ENCODE data around the gene TMEM151B.

TMEM151B gene

DNA sequence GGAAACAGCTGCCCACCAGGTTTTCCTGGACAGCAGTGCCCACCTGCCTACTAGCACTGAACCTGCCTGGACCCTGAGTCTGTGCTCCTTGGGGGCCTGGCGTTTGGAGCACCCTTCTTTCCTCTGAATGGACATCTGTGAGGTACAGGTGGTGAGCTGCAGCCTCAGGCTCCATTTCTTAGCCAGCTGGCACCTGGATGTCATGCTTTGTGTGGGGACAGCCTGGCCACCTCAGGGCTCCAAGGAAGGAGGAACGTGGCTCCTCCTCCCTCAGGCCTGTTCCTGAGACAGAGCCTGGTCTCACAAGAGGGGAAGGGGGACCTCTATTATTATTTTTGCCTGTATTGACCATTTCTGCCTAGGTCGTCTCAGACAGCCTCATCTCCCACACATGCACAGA, 8.1 kb downstream of the TMEM151B start:
- Histone ChIP-seq H3K27me3 (ENCODE audit: insufficient read depth, poor library complexity, severe bottlenecking) (peaks cover 18% of the 10 kb centered on the region), H3K36me3 (ENCODE audit: low read depth) (no peaks in the 10 kb centered on the region), H3K4me3 (ENCODE audit: severe bottlenecking) (no peak overlapping the region), H3K27ac (ENCODE audit: poor library complexity, severe bottlenecking) (no peak overlapping the region), H3K9me3 (ENCODE audit: severe bottlenecking) (no peaks in the 10 kb centered on the region), H3K4me1 (ENCODE audit: insufficient read depth, poor library complexity, severe bottlenecking) (no peaks in the 10 kb centered on the region)
- no peak for DNase-seq (ENCODE audit: low spot score)
- TF ChIP-seq, protein P1, sequence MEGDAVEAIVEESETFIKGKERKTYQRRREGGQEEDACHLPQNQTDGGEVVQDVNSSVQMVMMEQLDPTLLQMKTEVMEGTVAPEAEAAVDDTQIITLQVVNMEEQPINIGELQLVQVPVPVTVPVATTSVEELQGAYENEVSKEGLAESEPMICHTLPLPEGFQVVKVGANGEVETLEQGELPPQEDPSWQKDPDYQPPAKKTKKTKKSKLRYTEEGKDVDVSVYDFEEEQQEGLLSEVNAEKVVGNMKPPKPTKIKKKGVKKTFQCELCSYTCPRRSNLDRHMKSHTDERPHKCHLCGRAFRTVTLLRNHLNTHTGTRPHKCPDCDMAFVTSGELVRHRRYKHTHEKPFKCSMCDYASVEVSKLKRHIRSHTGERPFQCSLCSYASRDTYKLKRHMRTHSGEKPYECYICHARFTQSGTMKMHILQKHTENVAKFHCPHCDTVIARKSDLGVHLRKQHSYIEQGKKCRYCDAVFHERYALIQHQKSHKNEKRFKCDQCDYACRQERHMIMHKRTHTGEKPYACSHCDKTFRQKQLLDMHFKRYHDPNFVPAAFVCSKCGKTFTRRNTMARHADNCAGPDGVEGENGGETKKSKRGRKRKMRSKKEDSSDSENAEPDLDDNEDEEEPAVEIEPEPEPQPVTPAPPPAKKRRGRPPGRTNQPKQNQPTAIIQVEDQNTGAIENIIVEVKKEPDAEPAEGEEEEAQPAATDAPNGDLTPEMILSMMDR (IDR thresholded peaks at IDR 0.05; ENCODE audit: poor library complexity, severe bottlenecking), result no peak
- no peak for ATAC-seq (ENCODE audit: low read depth)

DNA sequence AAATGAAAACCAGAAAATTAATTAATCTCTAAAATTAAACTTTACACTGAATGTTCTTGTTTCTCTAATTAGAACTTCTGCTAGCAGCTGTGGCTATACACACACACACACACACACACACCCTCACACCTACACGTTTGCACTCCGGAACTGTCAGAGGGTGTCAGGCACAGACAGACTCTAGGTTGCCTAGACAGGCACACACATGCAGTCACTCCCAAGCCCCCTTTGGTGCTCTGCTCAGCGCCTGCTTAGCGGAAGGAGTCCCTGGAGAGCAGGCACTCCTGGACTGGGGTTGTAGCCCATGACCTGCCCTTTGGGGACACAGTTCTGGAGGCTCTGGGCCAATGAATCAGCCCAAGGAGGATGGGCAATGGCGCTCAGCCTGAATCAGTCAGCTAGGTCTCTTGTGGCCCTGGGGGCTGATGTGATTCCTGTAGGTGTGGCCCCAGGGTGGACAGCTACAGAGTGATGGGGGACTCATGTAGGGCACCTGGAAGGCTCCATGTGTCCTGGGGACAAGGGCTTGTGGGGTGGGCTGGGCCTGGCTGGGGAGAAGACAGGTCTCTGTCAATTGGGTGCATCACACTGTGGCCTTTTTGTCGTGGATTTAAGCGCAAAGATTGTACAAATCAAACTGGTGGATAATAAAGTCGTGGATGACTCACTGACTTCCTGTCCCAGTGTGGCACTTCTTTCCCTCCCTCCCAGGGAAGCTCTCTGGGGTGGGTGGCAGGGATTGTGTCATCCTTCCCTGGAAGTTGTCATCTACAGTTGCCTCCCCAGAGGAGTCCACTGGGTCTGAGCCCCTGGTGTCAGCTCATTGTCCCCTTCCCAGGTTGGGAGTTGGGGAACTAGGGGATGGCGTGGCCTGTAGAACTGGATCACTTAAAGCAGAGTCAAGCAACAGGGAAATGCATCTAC, 8.8 kb downstream of the TMEM151B start:
- Histone ChIP-seq H3K4me3 (ENCODE audit: severe bottlenecking) (no peak overlapping the region), H3K9me3 (ENCODE audit: severe bottlenecking) (no peaks in the 10 kb centered on the region), H3K4me1 (ENCODE audit: insufficient read depth, poor library complexity, severe bottlenecking) (no peaks in the 10 kb centered on the region), H3K36me3 (ENCODE audit: low read depth) (no peaks in the 10 kb centered on the region), H3K27me3 (ENCODE audit: insufficient read depth, poor library complexity, severe bottlenecking) (peaks cover 18% of the 10 kb centered on the region), H3K27ac (ENCODE audit: poor library complexity, severe bottlenecking) (no peak overlapping the region)
- TF ChIP-seq, protein P1 (IDR thresholded peaks at IDR 0.05; ENCODE audit: poor library complexity, severe bottlenecking), result no peak
- DNase-seq (ENCODE audit: low spot score), result no peak
- ATAC-seq (ENCODE audit: low read depth), result no peak

DNA sequence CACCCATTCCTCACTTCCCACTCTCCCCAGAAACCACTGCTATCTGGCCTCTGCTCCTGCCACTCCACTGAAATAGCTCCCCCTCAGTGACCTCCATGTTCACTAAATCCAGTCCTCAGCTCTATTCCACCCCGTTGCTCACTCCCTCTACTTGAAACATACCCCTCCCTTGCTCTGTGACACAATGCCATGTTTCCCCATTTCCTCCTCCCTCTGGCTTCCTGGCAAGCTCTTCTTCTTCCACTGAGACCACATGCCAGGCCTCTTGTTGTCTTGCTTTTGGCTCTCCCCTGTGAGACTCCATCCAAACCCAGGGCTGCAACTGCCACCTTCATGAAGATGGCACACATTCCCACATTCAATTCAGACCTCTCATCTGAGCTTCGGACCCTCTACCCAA, 13.9 kb downstream of the TMEM151B start:
- Histone ChIP-seq H3K27ac (ENCODE audit: poor library complexity, severe bottlenecking) (no peak overlapping the region), H3K9me3 (ENCODE audit: severe bottlenecking) (no peaks in the 10 kb centered on the region), H3K4me3 (ENCODE audit: severe bottlenecking) (no peak overlapping the region), H3K36me3 (ENCODE audit: low read depth) (no peaks in the 10 kb centered on the region), H3K27me3 (ENCODE audit: insufficient read depth, poor library complexity, severe bottlenecking) (peaks cover 7% of the 10 kb centered on the region), H3K4me1 (ENCODE audit: insufficient read depth, poor library complexity, severe bottlenecking) (no peaks in the 10 kb centered on the region)
- DNase-seq (ENCODE audit: low spot score) (no peak), ATAC-seq (ENCODE audit: low read depth) (no peak)
- TF ChIP-seq, protein P1 (IDR thresholded peaks at IDR 0.05; ENCODE audit: poor library complexity, severe bottlenecking), result no peak

DNA sequence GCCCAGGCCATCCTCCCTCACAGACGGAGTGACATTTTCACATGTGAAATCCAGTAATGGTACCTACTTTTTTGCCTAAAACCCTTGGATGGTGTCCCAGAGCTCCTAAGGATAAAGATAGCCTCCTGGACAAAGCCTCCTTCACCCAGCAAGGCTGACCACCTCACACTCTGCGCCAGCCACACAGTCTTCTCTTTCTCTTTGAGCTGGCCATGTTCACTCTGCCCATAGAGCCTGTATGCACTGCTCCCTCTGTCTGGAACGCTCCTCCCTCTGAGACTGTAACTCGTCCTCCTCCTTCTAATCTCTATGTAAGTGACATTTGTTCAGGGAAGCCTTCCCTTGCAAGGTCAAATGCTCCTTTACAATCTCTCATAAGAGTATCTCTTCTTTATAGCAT, 14.6 kb downstream of the TMEM151B start:
- TF ChIP-seq, protein P1 (IDR thresholded peaks at IDR 0.05; ENCODE audit: poor library complexity, severe bottlenecking), result no peak
- H3K27me3 ChIP-seq (ENCODE audit: insufficient read depth, poor library complexity, severe bottlenecking), result peaks cover 7% of the 10 kb centered on the region
- no peak for DNase-seq (ENCODE audit: low spot score)
- ATAC-seq (ENCODE audit: low read depth), result no peak
- H3K4me1 ChIP-seq (ENCODE audit: insufficient read depth, poor library complexity, severe bottlenecking), result no peaks in the 10 kb centered on the region
- H3K27ac ChIP-seq (ENCODE audit: poor library complexity, severe bottlenecking), result no peak overlapping the region
- no peak overlapping the region for H3K4me3 ChIP-seq (ENCODE audit: severe bottlenecking)
- H3K9me3 ChIP-seq (ENCODE audit: severe bottlenecking), result no peaks in the 10 kb centered on the region
- no peaks in the 10 kb centered on the region for H3K36me3 ChIP-seq (ENCODE audit: low read depth)
